PC-9 (cell line): ENCODE measurements around the gene DNAI2. TPM values are rescaled to one million over a fixed set of nuclear protein-coding genes. Genes with fewer than 3 reads are reported as not detected.
A peak's percentile ranks its signal among the peaks of the same experiment; 100 is the strongest.

Experiments used
- BruUV-seq: library from RNA; stranded (reverse); fragments of 400-500 nt; replicated peaks from 2 replicates; lab custom pipeline; 2021; lab: Mats Ljungman, UMichigan
- CTCF ChIA-PET: fragments of 300-600 bp; sonication (Branson Sonifier 250); formaldehyde crosslinking; loops from one replicate; lab custom pipeline; 2022; ENCODE audit warnings: antibody characterized with exemption; lab: Charles Lee
- POLR2A ChIA-PET: fragments of 300-600 bp; sonication (Branson Sonifier 250); formaldehyde crosslinking; loops from one replicate; lab custom pipeline; 2022; ENCODE audit warnings: antibody characterized with exemption; ENCODE audit not compliant: unreplicated experiment; lab: Charles Lee
- DNase-seq, 2 experiments: peaks; one replicate each; pipeline versions ENCODE4 v3.0.0 to v3.0.0-alpha.2; 2015 to 2022; ENCODE audit warnings: mixed read lengths in 1 of 2
- H2AFZ ChIP-seq: fragments of 200-600 bp; sonication (generic); 2 replicates; pipeline ENCODE4 v1.8.1; 2017; ENCODE audit warnings: antibody characterized with exemption
- H3F3A ChIP-seq: fragments of 200-600 bp; sonication (generic); 2 replicates; pipeline ENCODE4 v1.8.1; 2017; ENCODE audit warnings: antibody characterized with exemption, mild to moderate bottlenecking, low read depth; ENCODE audit not compliant: insufficient read depth
- H3K27ac ChIP-seq: fragments of 200-600 bp; sonication (generic); 2 replicates; pipeline ENCODE4 v1.6.1; 2016; ENCODE audit warnings: mixed run types
- H3K27me3 ChIP-seq: fragments of 200-600 bp; sonication (generic); 2 replicates; pipeline ENCODE4 v1.6.1; 2016; ENCODE audit warnings: low read depth, mixed run types; ENCODE audit not compliant: insufficient read depth
- H3K36me3 ChIP-seq: fragments of 200-600 bp; sonication (generic); 2 replicates; pipeline ENCODE4 v1.6.1; 2016; ENCODE audit warnings: low read depth, mixed run types
- H3K4me1 ChIP-seq: fragments of 200-600 bp; sonication (generic); replicated peaks from 2 replicates; pipeline ENCODE4 v1.6.1; 2016; ENCODE audit warnings: mixed run types; ENCODE audit not compliant: insufficient read depth
- H3K4me2 ChIP-seq: fragments of 200-600 bp; sonication (generic); 2 replicates; pipeline ENCODE4 v1.6.1; 2017; ENCODE audit warnings: mixed run types
- H3K4me3 ChIP-seq: fragments of 200-600 bp; sonication (generic); 2 replicates; pipeline ENCODE4 v1.6.1; 2016; ENCODE audit warnings: mixed run types
- H3K79me2 ChIP-seq: fragments of 200-600 bp; sonication (generic); 2 replicates; pipeline ENCODE4 v1.6.1; 2017; ENCODE audit warnings: low read depth, mixed run types
- H3K9me2 ChIP-seq: fragments of 200-600 bp; sonication (generic); 2 replicates; pipeline ENCODE4 v1.8.1; 2017; ENCODE audit warnings: mild to moderate bottlenecking; ENCODE audit not compliant: insufficient read depth
- H3K9me3 ChIP-seq: fragments of 200-600 bp; sonication (generic); 2 replicates; pipeline ENCODE4 v1.8.1; 2016; ENCODE audit warnings: low read depth; ENCODE audit not compliant: insufficient read depth
- H4K20me1 ChIP-seq: fragments of 200-600 bp; sonication (generic); 2 replicates; pipeline ENCODE4 v1.8.1; 2017; ENCODE audit not compliant: insufficient read depth
- CTCF ChIP-seq: fragments of 200-600 bp; sonication (generic); conservative IDR thresholded peaks from 2 replicates; pipeline ENCODE4 v1.6.1; 2017; ENCODE audit warnings: mixed run types, antibody characterized with exemption, mild to moderate bottlenecking, moderate library complexity
- EZH2 ChIP-seq: fragments of 200-600 bp; sonication (generic); IDR thresholded peaks from 2 replicates; pipeline ENCODE4 v1.8.0; 2017; ENCODE audit warnings: antibody characterized with exemption, low read depth
- intact Hi-C: fragments of 100-400 bp; cut with micrococcal nuclease; formaldehyde crosslinking; loops from one replicate; pipeline ENCODE4 v1.10.0; 2022; ENCODE audit not compliant: unreplicated experiment
- total RNA-seq: library from RNA; stranded (reverse); gene quantifications from 2 replicates; pipeline ENCODE4 v1.2.3, GENCODE V29; 2021

DNAI2 gene
- total RNA-seq, 1 experiment from 2014 or later, result not detected

GRCh38 chr17:74228306-74228978, 45.6 kb upstream of the DNAI2 start:
- TF ChIP-seq EZH2 (no peak), CTCF (no peak)
- no peaks in the 10 kb centered on the region for H3K36me3 ChIP-seq
- BruUV-seq, result no TSS peak
- no peak overlapping the region for H2AFZ ChIP-seq
- intact Hi-C loops, result no loop called here
- peaks cover 53% of the 10 kb centered on the region for H3K27me3 ChIP-seq
- no peak overlapping the region for H3K27ac ChIP-seq
- H3K4me2 ChIP-seq, result peak overlapping the region; percentile 12
- ChIA-PET CTCF (interaction anchor here (1.2 kb wide), 1 partner anchor 27 kb away, joined by 3 read pairs; no protein-coding TSS in a partner anchor), POLR2A (no interaction called here)
- peak in 1 of 2 experiments; percentile 62 for DNase-seq
- H3K4me3 ChIP-seq, result no peak overlapping the region
- H4K20me1 ChIP-seq, result no peaks in the 10 kb centered on the region
- H3K4me1 ChIP-seq, result peaks cover 24% of the 10 kb centered on the region
- H3F3A ChIP-seq, result peaks cover 16% of the 10 kb centered on the region; the same call in 1 of the 2 replicates
- no peaks in the 10 kb centered on the region for H3K9me3 ChIP-seq
- H3K9me2 ChIP-seq, result no peaks in the 10 kb centered on the region
- H3K79me2 ChIP-seq, result no peaks in the 10 kb centered on the region

- Histone ChIP-seq H3F3A (peaks cover 16% of the 10 kb centered on the region; the same call in 1 of the 2 replicates), H3K9me3 (no peaks in the 10 kb centered on the region), H3K9me2 (no peaks in the 10 kb centered on the region), H3K27ac (no peak overlapping the region), H3K27me3 (peaks cover 59% of the 10 kb centered on the region), H3K79me2 (no peaks in the 10 kb centered on the region), H3K36me3 (no peaks in the 10 kb centered on the region), H3K4me2 (no peak overlapping the region), H3K4me3 (no peak overlapping the region), H4K20me1 (no peaks in the 10 kb centered on the region), H2AFZ (no peak overlapping the region), H3K4me1 (peaks cover 24% of the 10 kb centered on the region)
- POLR2A ChIA-PET, result no interaction called here
- BruUV-seq, result no TSS peak
- intact Hi-C loops, result no loop called here
- TF ChIP-seq EZH2 (no peak), CTCF (no peak)
- CTCF ChIA-PET, result interaction anchor here (0.7 kb wide), 1 partner anchor 28 kb away, joined by 7 read pairs; no protein-coding TSS in a partner anchor
- no peak for DNase-seq
Measured at GRCh38 chr17:74230896-74231295, 43.1 kb upstream of the DNAI2 start.

GRCh38 chr17:74231928-74232907, 41.8 kb upstream of the DNAI2 start:
- no peaks in the 10 kb centered on the region for H3K9me2 ChIP-seq
- H4K20me1 ChIP-seq, result no peaks in the 10 kb centered on the region
- ChIA-PET POLR2A (no interaction called here), CTCF (no interaction called here)
- H3K9me3 ChIP-seq, result no peaks in the 10 kb centered on the region
- no TSS peak for BruUV-seq
- intact Hi-C loops, result no loop called here
- H3K79me2 ChIP-seq, result no peaks in the 10 kb centered on the region
- H3F3A ChIP-seq, result peaks cover 16% of the 10 kb centered on the region; the same call in 1 of the 2 replicates
- TF ChIP-seq CTCF, result no peak
- TF ChIP-seq EZH2, result no peak
- H3K27me3 ChIP-seq, result peaks cover 64% of the 10 kb centered on the region
- peaks cover 23% of the 10 kb centered on the region for H3K4me1 ChIP-seq
- no peaks in the 10 kb centered on the region for H3K36me3 ChIP-seq
- H3K27ac ChIP-seq, result no peak overlapping the region
- no peak overlapping the region for H3K4me2 ChIP-seq
- no peak overlapping the region for H3K4me3 ChIP-seq
- no peak for DNase-seq
- no peak overlapping the region for H2AFZ ChIP-seq
